Loucy (cell line): ENCODE data around the gene GNA12.

ENCODE experiments used
- EZH2phosphoT487 ChIP-seq: fragments of 200-600 bp; IDR thresholded peaks from 2 replicates; pipeline ENCODE4 v1.6.1; 2018; ENCODE audit warnings: antibody characterized with exemption, mild to moderate bottlenecking, moderate library complexity, borderline replicate concordance
- TF ChIP-seq, protein P1 (sequence below): fragments of 200-600 bp; sonication (generic); conservative IDR thresholded peaks from 2 replicates; pipeline ENCODE4 v1.5.1; 2014; ENCODE audit warnings: mild to moderate bottlenecking, antibody characterized with exemption, low read length

DNA sequence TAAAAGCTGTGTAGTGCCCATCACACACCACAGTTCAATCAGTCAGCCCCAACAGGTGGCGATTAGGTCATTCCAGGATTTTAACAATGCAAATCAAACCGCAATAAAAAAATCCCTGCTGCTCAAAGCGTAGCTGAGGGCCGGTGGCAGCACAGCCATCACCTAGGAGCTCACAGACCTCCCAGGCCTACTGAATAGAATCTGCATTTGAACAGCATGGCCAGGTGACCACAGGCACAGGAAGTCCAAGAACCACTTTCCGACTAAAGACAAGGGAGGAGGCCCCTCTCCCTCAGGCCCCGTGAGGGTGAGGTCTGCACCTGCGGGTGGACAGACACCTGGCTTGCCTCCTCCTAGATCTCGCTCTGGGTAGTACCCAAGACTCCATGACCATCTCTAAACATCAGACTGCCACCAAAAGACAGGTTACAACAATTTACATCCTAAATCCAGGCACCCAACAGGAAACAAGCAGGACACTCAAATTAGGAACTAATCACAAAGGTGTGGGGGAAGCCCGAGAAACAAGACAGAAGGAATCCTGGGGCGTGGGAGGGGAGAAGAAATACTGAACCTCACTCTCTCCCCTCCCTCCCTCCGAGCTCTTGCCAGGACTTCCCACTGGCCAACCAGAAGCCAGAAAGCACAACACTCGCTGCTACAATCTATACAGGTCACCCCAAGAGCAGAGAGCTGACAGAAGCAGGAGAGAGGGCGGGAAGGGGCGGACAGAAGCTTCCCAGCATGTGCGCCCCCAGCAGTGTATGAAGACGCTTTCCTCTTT lies 19.2 kb downstream of the GNA12 start:
- TF ChIP-seq, protein P1, sequence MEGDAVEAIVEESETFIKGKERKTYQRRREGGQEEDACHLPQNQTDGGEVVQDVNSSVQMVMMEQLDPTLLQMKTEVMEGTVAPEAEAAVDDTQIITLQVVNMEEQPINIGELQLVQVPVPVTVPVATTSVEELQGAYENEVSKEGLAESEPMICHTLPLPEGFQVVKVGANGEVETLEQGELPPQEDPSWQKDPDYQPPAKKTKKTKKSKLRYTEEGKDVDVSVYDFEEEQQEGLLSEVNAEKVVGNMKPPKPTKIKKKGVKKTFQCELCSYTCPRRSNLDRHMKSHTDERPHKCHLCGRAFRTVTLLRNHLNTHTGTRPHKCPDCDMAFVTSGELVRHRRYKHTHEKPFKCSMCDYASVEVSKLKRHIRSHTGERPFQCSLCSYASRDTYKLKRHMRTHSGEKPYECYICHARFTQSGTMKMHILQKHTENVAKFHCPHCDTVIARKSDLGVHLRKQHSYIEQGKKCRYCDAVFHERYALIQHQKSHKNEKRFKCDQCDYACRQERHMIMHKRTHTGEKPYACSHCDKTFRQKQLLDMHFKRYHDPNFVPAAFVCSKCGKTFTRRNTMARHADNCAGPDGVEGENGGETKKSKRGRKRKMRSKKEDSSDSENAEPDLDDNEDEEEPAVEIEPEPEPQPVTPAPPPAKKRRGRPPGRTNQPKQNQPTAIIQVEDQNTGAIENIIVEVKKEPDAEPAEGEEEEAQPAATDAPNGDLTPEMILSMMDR, result no peak
- TF ChIP-seq EZH2phosphoT487, result no peak
